ENCODE data around the gene ITGA8. TPM values are rescaled to one million over a fixed set of nuclear protein-coding genes. Genes with fewer than 3 reads are reported as not detected.

ITGA8 gene
- total and polyA plus RNA-seq, 2 of the 13 experiments (the other 11 are each of a cell fraction or from before 2014, with no cell fraction given), result not detected

DNA sequence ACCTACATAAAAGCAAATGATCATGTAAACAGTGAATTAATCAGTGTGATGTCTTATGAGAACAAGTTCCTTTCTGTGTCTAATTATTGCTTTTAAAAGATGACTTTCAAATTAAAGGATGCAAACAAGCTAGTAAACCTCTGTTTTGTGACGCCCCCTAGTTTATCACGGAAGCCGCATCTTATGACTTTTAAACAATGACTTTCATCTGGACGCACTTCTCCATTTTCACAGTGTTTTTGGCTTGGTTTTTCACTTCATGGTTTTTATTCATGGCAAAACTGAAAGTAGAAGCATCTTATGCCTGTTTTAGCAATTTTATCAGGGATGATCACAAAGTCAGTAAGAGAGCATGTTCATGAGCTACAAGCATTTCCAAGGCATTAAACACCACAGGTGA, 35.0 kb downstream of the ITGA8 start (continued):
- TF ChIP-seq, protein P1, sequence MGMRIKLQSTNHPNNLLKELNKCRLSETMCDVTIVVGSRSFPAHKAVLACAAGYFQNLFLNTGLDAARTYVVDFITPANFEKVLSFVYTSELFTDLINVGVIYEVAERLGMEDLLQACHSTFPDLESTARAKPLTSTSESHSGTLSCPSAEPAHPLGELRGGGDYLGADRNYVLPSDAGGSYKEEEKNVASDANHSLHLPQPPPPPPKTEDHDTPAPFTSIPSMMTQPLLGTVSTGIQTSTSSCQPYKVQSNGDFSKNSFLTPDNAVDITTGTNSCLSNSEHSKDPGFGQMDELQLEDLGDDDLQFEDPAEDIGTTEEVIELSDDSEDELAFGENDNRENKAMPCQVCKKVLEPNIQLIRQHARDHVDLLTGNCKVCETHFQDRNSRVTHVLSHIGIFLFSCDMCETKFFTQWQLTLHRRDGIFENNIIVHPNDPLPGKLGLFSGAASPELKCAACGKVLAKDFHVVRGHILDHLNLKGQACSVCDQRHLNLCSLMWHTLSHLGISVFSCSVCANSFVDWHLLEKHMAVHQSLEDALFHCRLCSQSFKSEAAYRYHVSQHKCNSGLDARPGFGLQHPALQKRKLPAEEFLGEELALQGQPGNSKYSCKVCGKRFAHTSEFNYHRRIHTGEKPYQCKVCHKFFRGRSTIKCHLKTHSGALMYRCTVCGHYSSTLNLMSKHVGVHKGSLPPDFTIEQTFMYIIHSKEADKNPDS (CRISPR knock-in tag; IDR thresholded peaks at IDR 0.05), result no peak

DNA sequence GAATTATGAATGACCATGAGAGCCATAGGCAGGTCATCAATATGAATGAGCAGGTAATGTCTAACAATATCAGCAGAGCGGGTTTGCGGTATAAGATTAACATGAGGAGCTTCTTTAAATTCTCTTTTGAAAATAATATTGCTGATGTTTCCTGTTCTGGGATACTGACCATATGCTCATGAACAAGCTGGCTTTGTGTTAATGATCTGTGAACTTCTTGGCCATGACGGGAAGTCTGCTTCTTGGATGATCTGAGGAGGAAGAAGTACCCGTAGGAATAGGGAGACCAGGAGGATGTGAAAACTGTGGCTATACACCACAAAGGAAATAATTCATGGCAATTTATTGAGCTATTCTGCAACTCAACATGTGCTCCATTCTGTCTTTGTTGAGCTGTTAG, 38.6 kb downstream of the ITGA8 start:
- Histone ChIP-seq H4K20me1 (ENCODE audit: insufficient read depth, low read length) (no peaks in the 10 kb centered on the region), H2AFZ (ENCODE audit: low read length) (no peak overlapping the region), H3K9ac (ENCODE audit: insufficient read depth, low read depth, low read length) (no peak overlapping the region), H3K4me1 (ENCODE audit: insufficient read depth, low read length) (no peaks in the 10 kb centered on the region), H3K4me3 (replicated peaks in 1 of 3; ENCODE audit: insufficient read depth in 1 of 3, low read depth in 2 of 3, low read length in 3 of 3) (no peak overlapping the region), H3K27ac (ENCODE audit: extremely low read length, insufficient read depth, low read length) (no peak overlapping the region), H3K79me2 (ENCODE audit: insufficient read depth, low read length) (no peaks in the 10 kb centered on the region), H3K27me3 (ENCODE audit: control insufficient read depth in 1 of 2, insufficient read depth in 2 of 2, low read length in 2 of 2) (peaks cover 2 to 3% of the 10 kb centered on the region in 2 experiments; a peak in 2 of 5 replicates), H3K4me2 (ENCODE audit: low read depth, low read length) (no peak overlapping the region), H3K36me3 (replicated peaks in 1 of 2; ENCODE audit: control insufficient read depth in 1 of 2, insufficient read depth in 2 of 2, low read length in 2 of 2) (no peaks in the 10 kb centered on the region), H3K9me3 (ENCODE audit: low read length) (no peaks in the 10 kb centered on the region)
- WGBS (ENCODE audit: low lambda C conversion rate), result 2% methylated on average over 4 of the region's 4 CpGs
- TF ChIP-seq ZNF841 (CRISPR knock-in tag; IDR thresholded peaks at IDR 0.05; ENCODE audit: borderline replicate concordance), result no peak
- TF ChIP-seq ZZZ3 (CRISPR knock-in tag; IDR thresholded peaks at IDR 0.05; ENCODE audit: borderline replicate concordance), result no peak
- TF ChIP-seq EP300 (IDR thresholded peaks at IDR 0.05; ENCODE audit: low read depth in 2 of 2, low read length in 2 of 2), result no peak
- TF ChIP-seq EP300 (CRISPR knock-in tag; IDR thresholded peaks at IDR 0.05; ENCODE audit: borderline replicate concordance), result no peak
- TF ChIP-seq ZNF615 (CRISPR knock-in tag; IDR thresholded peaks at IDR 0.05; ENCODE audit: borderline replicate concordance), result no peak
- no peak for TF ChIP-seq ZSCAN31 (CRISPR knock-in tag; IDR thresholded peaks at IDR 0.05; ENCODE audit: low read depth)
- TF ChIP-seq DMAP1 (CRISPR knock-in tag; IDR thresholded peaks at IDR 0.05), result no peak
- no peak for TF ChIP-seq NR2F2 (IDR thresholded peaks at IDR 0.05; ENCODE audit: borderline replicate concordance, low read depth)
- TF ChIP-seq KLF13 (CRISPR knock-in tag; IDR thresholded peaks at IDR 0.05), result no peak
- TF ChIP-seq NFATC3 (CRISPR knock-in tag; IDR thresholded peaks at IDR 0.05), result no peak
- TF ChIP-seq SIX4 (CRISPR knock-in tag; IDR thresholded peaks at IDR 0.05), result no peak
- TF ChIP-seq ZNF766 (CRISPR knock-in tag; IDR thresholded peaks at IDR 0.05; ENCODE audit: borderline replicate concordance), result no peak
- FAIRE-seq (no peak), DNase-seq (ENCODE audit: low spot score) (no peak), ATAC-seq (no peak)
- ChIA-PET POLR2A (no interaction called here), CTCF (ENCODE audit: low intra/inter-chr PET ratio, low total read pairs) (no interaction called here)
- BruUV-seq (replicated peaks), result no TSS peak
- in situ Hi-C loops (cut with HindIII; ENCODE audit: extremely low pct_ligation_motif_present, low pct_unique_long_range_greater_than_20kb) (no loop called here), intact Hi-C loops (cut with micrococcal nuclease; ENCODE audit: unreplicated experiment) (no loop called here)

Data from HepG2 (cell line).